ENCODE data around the gene APOL2.

DNA sequence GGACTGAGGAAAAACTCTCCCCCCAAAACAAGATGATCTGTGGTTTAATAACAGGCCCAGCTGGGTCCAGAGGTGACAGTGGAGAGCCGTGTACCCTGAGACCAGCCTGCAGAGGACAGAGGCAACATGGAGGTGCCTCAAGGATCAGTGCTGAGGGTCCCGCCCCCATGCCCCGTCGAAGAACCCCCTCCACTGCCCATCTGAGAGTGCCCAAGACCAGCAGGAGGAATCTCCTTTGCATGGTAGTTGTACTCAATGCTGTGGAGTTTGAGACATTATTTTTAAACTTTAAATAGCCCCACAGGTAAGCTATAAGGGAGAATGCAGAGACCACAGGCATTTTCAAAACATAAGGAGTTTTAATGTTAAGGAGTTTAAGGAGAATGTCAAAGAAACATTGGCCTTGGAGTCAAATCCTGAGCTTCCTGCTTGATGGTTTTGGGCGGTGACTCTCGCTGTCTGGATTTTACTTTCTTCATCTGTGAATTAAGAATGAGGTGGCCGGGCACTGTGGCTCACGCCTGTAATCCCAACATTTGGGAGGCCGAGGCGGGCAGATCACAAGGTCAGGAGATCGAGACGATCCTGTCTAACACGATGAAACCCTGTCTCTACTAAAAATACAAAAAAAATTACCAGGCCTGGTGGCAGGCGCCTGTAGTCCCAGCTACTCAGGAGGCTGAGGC is 20.4 kb upstream of the APOL2 start:
- no peak for TF ChIP-seq POLR2AphosphoS5 (IDR thresholded peaks at IDR 0.05; ENCODE audit: low read depth, low read length)
- no peak for TF ChIP-seq TAF1 (IDR thresholded peaks at IDR 0.05; ENCODE audit: borderline replicate concordance, insufficient read depth, low read length)
- no peak for TF ChIP-seq SIN3A (IDR thresholded peaks at IDR 0.05; ENCODE audit: borderline replicate concordance, insufficient read depth, low read length)
- TF ChIP-seq, protein P1, sequence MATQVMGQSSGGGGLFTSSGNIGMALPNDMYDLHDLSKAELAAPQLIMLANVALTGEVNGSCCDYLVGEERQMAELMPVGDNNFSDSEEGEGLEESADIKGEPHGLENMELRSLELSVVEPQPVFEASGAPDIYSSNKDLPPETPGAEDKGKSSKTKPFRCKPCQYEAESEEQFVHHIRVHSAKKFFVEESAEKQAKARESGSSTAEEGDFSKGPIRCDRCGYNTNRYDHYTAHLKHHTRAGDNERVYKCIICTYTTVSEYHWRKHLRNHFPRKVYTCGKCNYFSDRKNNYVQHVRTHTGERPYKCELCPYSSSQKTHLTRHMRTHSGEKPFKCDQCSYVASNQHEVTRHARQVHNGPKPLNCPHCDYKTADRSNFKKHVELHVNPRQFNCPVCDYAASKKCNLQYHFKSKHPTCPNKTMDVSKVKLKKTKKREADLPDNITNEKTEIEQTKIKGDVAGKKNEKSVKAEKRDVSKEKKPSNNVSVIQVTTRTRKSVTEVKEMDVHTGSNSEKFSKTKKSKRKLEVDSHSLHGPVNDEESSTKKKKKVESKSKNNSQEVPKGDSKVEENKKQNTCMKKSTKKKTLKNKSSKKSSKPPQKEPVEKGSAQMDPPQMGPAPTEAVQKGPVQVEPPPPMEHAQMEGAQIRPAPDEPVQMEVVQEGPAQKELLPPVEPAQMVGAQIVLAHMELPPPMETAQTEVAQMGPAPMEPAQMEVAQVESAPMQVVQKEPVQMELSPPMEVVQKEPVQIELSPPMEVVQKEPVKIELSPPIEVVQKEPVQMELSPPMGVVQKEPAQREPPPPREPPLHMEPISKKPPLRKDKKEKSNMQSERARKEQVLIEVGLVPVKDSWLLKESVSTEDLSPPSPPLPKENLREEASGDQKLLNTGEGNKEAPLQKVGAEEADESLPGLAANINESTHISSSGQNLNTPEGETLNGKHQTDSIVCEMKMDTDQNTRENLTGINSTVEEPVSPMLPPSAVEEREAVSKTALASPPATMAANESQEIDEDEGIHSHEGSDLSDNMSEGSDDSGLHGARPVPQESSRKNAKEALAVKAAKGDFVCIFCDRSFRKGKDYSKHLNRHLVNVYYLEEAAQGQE (IDR thresholded peaks at IDR 0.05; ENCODE audit: insufficient read depth in 1 of 2, low read depth in 2 of 2, low read length in 2 of 2), result no peak
- TF ChIP-seq FOXP2 (optimal IDR thresholded peaks at IDR 0.05; ENCODE audit: borderline replicate concordance, extremely low read depth, extremely low read length, insufficient read depth), result no peak

All from PFSK-1 (cell line).